WERI-Rb-1 (cell line): Measurements from ENCODE around the gene ZNFX1.

Experiments used
- DNase-seq: peaks from one replicate; pipeline ENCODE4 v3.0.0-alpha.2; 2020
- H3K27ac ChIP-seq: fragments of 250-450 bp; sonication (Bioruptor Pico); 2 replicates; pipeline ENCODE4 v1.5.1; 2020; ENCODE audit warnings: mild to moderate bottlenecking, moderate library complexity
- H3K27me3 ChIP-seq: fragments of 250-450 bp; sonication (Bioruptor Pico); 2 replicates; pipeline ENCODE4 v1.5.1; 2021; ENCODE audit warnings: mild to moderate bottlenecking, low read depth, moderate library complexity; ENCODE audit not compliant: insufficient read depth, severe bottlenecking
- H3K36me3 ChIP-seq: fragments of 250-450 bp; sonication (Bioruptor Pico); 2 replicates; pipeline ENCODE4 v1.5.1; 2020; ENCODE audit warnings: mild to moderate bottlenecking, moderate library complexity
- H3K4me3 ChIP-seq: 2 replicates; pipeline ENCODE4 v1.5.1; 2011; ENCODE audit warnings: low read depth, mild to moderate bottlenecking, control low read depth, low read length
- H3K9me3 ChIP-seq: fragments of 250-450 bp; sonication (Bioruptor Pico); 2 replicates; pipeline ENCODE4 v1.5.1; 2021; ENCODE audit warnings: mild to moderate bottlenecking, moderate library complexity; ENCODE audit not compliant: severe bottlenecking
- CTCF ChIP-seq: IDR thresholded peaks from 2 replicates; pipeline ENCODE4 v1.5.1; 2011; ENCODE audit warnings: low read depth, mild to moderate bottlenecking, control low read depth, inconsistent platforms, low read length

Gene ZNFX1

GRCh38 chr20:49267327-49267726, 10.5 kb downstream of the ZNFX1 start:
- peaks cover 90% of the 10 kb centered on the region for H3K36me3 ChIP-seq
- H3K9me3 ChIP-seq: no peaks in the 10 kb centered on the region
- no peak overlapping the region for H3K4me3 ChIP-seq
- no peak overlapping the region for H3K27ac ChIP-seq
- no peaks in the 10 kb centered on the region for H3K27me3 ChIP-seq
- no peak for TF ChIP-seq CTCF
- no peak for DNase-seq

GRCh38 chr20:49262444-49262843, 15.4 kb downstream of the ZNFX1 start:
- no peak for DNase-seq
- Histone ChIP-seq H3K4me3 (no peak overlapping the region), H3K27ac (no peak overlapping the region), H3K27me3 (no peaks in the 10 kb centered on the region), H3K9me3 (no peaks in the 10 kb centered on the region), H3K36me3 (peaks cover 77% of the 10 kb centered on the region)
- no peak for TF ChIP-seq CTCF

- no peak overlapping the region for H3K27ac ChIP-seq
- DNase-seq: no peak
- no peak for TF ChIP-seq CTCF
- H3K36me3 ChIP-seq: peaks cover 82% of the 10 kb centered on the region
- no peaks in the 10 kb centered on the region for H3K9me3 ChIP-seq
- H3K27me3 ChIP-seq: no peaks in the 10 kb centered on the region
- H3K4me3 ChIP-seq: no peak overlapping the region
These were observed 16.7 kb downstream of the ZNFX1 start for GRCh38 chr20:49261173-49261572.

GRCh38 chr20:49260218-49260617, 17.6 kb downstream of the ZNFX1 start:
- Histone ChIP-seq H3K36me3 (peaks cover 83% of the 10 kb centered on the region), H3K27ac (no peak overlapping the region), H3K9me3 (no peaks in the 10 kb centered on the region), H3K27me3 (no peaks in the 10 kb centered on the region), H3K4me3 (no peak overlapping the region)
- no peak for DNase-seq
- TF ChIP-seq CTCF: no peak

- Histone ChIP-seq H3K4me3 (no peak overlapping the region), H3K27ac (no peak overlapping the region), H3K36me3 (peaks cover 82% of the 10 kb centered on the region), H3K27me3 (no peaks in the 10 kb centered on the region), H3K9me3 (no peaks in the 10 kb centered on the region)
- no peak for TF ChIP-seq CTCF
- DNase-seq: no peak
These were observed 18.1 kb downstream of the ZNFX1 start for GRCh38 chr20:49259799-49260198.

GRCh38 chr20:49259284-49259683, 18.6 kb downstream of the ZNFX1 start:
- TF ChIP-seq CTCF: no peak
- DNase-seq: no peak
- Histone ChIP-seq H3K4me3 (no peak overlapping the region), H3K27me3 (no peaks in the 10 kb centered on the region), H3K27ac (no peak overlapping the region), H3K9me3 (no peaks in the 10 kb centered on the region), H3K36me3 (peaks cover 82% of the 10 kb centered on the region)
